ENCODE results near the gene ANKRD9. TPM values are rescaled to one million over a fixed set of nuclear protein-coding genes. Genes with fewer than 3 reads are reported as not detected.

Gene ANKRD9
- polyA plus RNA-seq, 6 donors from 2014 or later = 0.08 to 0.49 (median 0.17) TPM; not detected in 1

DNA sequence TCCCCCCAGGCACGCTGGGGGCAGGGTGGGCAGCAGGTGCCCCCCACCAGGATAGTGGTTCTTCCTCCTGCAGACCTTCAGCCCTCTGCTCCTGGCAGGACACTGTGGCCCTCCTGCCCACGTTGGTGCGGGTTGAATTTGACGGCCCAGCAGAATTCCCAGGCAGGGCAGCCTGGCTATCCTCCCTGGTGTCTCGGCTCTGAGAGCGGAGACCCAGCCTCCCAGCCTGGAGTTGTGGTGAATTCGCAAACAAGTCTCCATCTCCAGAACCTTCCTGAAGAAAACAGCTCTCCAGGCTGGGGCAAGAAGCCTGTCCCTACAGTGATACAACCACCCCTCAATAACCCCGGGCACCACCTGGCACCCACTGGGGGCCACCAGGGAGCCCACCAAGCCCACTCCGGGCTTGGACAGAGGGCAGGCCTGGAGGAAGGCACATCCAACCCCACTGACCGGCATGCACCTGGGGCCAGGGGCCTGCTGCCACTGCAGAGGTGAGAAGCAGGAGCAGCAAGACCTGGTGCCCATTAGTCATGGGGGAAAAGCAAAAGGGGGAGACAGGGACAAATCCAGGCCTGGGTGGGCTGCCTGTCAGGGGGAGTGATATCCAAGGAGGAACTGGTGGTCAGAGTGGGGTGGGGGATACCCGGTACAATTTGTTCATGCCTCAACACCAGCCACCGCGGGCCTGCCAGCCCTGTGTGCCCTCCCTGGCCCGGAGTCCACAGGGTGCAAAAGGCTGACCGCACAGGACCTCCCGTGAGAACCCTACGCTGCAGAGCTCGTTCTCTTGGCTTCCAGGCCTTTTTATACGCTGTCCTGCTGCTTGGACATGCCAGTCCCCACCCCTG is 3.6 kb downstream of the ANKRD9 start:
- peaks cover 0 to 4% (median 3%) of the 10 kb centered on the region in 7 donors for H3K9me3 Mint-ChIP-seq
- no peak overlapping the region for H3K27ac Mint-ChIP-seq
- no peaks in the 10 kb centered on the region for H3K27me3 Mint-ChIP-seq
- H3K4me3 Mint-ChIP-seq = no peak overlapping the region
- ATAC-seq (ENCODE audit: low read depth in 2 of 2) = no peak
- peaks cover 12 to 21% (median 14%) of the 10 kb centered on the region in 3 donors for H3K4me1 Mint-ChIP-seq
- no peaks in the 10 kb centered on the region for H3K36me3 Mint-ChIP-seq
- DNase-seq = no peak

DNA sequence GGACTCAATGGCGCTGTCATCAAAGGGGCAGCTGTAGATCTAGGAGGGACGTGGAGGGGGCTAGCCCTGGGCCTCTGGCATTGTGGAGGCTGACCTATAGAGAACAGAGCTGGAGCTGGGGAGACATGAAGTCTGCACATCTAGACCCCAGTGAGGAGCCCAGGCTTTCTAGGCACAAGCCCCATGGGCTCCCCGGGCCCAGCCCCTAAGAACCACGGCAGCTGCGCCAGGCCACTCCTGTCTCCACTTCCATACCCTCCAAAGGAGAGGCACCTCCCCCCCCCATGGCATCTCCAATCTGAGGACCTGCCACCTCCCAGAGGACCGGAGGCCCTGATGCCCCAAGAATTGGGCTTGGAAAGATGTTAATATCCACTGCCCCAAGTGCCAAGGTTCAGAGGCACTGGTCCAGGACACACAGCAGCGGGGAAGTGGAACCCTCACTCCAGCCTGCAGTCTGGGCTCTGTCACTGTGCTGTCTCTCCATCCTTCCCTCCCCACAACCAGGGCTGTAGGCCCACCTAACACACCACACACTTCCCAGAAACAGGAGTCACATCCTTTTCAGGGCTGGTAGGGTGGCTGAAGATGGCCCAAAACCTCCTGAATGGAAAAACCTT is 4.5 kb downstream of the ANKRD9 start:
- no peaks in the 10 kb centered on the region for H3K36me3 Mint-ChIP-seq
- no peaks in the 10 kb centered on the region for H3K27me3 Mint-ChIP-seq
- H3K9me3 Mint-ChIP-seq = peaks cover 0 to 4% (median 3%) of the 10 kb centered on the region in 7 donors
- H3K27ac Mint-ChIP-seq = peak overlapping the region in 1 of 6 donors; percentile 81
- peaks cover 4 to 12% (median 5%) of the 10 kb centered on the region in 3 donors for H3K4me1 Mint-ChIP-seq
- no peak for DNase-seq
- no peak for ATAC-seq (ENCODE audit: low read depth in 2 of 2)
- peak overlapping the region in 1 of 8 donors; percentile 24 for H3K4me3 Mint-ChIP-seq

DNA sequence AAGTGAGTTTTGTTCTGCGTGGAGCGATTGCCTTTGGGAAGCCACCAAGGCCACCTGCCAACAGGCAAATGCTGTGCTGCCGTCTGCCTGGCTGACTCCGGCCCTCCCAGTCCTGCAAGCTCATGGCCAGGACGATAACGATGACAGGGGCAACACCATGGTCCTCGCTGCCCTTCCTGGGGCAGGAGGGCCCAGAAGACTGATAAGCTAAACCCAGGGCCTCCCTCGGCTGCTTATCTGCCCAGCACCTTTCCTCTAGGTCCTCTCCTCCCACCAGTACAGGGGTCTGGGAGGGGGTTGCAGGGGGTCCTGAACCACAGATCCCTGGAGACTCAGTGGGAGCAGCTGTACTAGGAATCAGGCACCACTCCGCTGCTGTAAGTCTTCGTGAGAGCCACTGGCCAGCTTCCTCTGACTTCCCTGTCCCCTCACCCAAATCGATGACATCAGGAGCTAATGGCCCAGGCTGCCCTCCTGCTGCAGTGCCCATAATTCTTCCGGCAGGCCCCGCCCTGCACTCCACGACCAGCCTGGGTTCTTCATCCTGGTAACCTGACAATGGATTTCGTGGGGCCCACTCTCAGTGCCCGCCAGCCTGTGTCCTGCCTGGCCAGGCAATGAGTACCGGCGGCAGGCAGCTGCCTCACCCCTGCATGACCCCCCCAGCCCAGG is 5.1 kb downstream of the ANKRD9 start:
- peaks cover 0 to 4% (median 3%) of the 10 kb centered on the region in 7 donors for H3K9me3 Mint-ChIP-seq
- peak overlapping the region in 1 of 6 donors; percentile 42 for H3K27ac Mint-ChIP-seq
- DNase-seq = no peak
- H3K4me1 Mint-ChIP-seq = peaks cover 4 to 11% (median 5%) of the 10 kb centered on the region in 3 donors
- H3K27me3 Mint-ChIP-seq = no peaks in the 10 kb centered on the region
- no peak for ATAC-seq (ENCODE audit: low read depth in 2 of 2)
- no peaks in the 10 kb centered on the region for H3K36me3 Mint-ChIP-seq
- peak overlapping the region in 1 of 8 donors; percentile 27 for H3K4me3 Mint-ChIP-seq

DNA sequence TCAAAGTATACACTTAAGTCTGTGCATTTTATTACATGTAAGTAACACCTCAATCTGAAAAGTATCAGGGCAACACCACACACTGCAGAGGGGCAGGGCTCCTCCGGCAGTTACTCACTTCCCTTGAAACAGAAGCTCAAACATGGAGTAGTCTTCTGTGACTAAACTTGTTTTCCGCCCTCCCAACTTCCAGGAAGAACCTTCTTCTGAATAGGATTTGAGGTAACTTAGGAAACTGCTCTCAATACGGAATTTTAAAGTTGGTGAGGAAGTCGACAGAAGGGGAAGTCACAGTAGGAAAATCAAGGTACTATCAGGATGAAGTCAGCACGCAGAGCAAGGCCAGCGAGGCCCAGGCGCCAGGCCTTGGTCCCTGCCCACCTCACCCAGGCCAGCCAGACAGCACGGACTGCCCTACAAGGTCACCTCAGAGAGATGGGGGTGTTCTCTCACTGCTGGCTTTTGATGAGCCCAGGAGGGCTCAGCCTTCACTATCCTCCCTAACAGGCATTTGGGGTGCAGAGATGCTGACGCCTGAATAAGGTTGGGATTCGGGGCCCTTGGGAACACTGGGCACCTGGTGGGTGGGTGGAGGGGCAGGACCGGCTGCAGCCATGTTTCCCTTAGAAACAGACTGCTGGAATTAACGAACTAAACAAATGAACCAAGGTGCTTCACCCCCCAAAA is 5.8 kb downstream of the ANKRD9 start:
- DNase-seq (no peak), ATAC-seq (ENCODE audit: low read depth in 2 of 2) (no peak)
- peak overlapping the region in 1 of 8 donors; percentile 27 for H3K4me3 Mint-ChIP-seq
- peaks cover 0 to 4% (median 3%) of the 10 kb centered on the region in 7 donors for H3K9me3 Mint-ChIP-seq
- H3K27ac Mint-ChIP-seq = peak overlapping the region in 2 of 6 donors; percentile 54 to 65
- peaks cover 0 to 4% of the 10 kb centered on the region in 2 donors for H3K36me3 Mint-ChIP-seq
- H3K4me1 Mint-ChIP-seq = peaks cover 4 to 10% (median 5%) of the 10 kb centered on the region in 3 donors
- no peaks in the 10 kb centered on the region for H3K27me3 Mint-ChIP-seq

DNA sequence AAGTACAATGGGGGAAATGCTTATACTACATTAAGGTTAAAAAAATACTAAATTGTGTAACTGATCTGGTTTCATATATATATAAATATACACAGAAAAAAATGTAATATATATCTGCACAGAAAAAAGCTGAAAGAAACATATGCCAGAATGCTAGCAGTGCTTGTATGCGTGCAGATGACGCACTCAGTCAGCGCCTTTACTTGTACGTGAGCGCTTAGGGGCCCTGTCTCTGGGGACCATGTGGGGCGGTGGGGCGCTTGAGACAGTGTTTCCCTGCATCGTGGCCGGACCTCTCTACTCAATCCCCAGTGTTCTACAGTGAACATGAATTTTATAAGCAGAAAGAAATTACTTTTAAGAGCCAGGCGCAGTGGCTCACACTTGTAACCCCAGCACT is 7.0 kb downstream of the ANKRD9 start:
- H3K27ac Mint-ChIP-seq = no peak overlapping the region
- DNase-seq (no peak), ATAC-seq (ENCODE audit: low read depth in 2 of 2) (no peak)
- H3K27me3 Mint-ChIP-seq = no peaks in the 10 kb centered on the region
- peaks cover 0 to 8% of the 10 kb centered on the region in 2 donors for H3K36me3 Mint-ChIP-seq
- H3K9me3 Mint-ChIP-seq = no peaks in the 10 kb centered on the region
- peaks cover 0 to 5% (median 4%) of the 10 kb centered on the region in 3 donors for H3K4me1 Mint-ChIP-seq
- no peak overlapping the region for H3K4me3 Mint-ChIP-seq

DNA sequence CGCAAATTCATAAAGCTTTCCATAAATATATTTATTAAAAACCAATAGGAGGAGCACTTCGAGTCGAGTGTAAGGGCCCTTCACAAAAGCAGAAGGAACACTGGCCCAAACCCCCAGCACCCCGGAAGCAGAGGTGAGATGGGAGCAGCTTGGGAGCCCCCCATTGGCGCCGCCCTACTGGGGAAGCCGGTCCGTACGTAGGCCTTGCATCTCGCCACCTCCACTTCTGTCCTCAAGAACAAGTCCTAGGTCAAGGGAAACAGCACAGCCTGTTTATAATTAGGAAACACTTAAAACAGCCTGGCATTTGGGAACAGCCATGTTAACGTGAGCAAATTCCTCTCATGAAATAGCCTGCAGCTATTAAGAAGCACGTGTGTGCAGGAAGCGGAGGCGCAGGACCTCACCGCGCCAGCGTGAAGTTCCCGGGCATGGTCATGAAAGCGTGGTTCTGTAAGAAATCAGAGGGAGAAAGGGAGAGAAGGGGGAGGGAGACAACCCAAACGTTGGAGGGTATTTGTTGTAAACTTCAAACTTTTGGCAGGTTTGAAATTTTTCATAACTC is 7.7 kb downstream of the ANKRD9 start:
- Mint-ChIP-seq H3K27ac (no peak overlapping the region), H3K36me3 (peaks cover 0 to 8% of the 10 kb centered on the region in 2 donors), H3K27me3 (no peaks in the 10 kb centered on the region), H3K9me3 (no peaks in the 10 kb centered on the region), H3K4me3 (no peak overlapping the region), H3K4me1 (peaks cover 0 to 5% (median 4%) of the 10 kb centered on the region in 3 donors)
- ATAC-seq (ENCODE audit: low read depth in 2 of 2) (no peak), DNase-seq (no peak)

DNA sequence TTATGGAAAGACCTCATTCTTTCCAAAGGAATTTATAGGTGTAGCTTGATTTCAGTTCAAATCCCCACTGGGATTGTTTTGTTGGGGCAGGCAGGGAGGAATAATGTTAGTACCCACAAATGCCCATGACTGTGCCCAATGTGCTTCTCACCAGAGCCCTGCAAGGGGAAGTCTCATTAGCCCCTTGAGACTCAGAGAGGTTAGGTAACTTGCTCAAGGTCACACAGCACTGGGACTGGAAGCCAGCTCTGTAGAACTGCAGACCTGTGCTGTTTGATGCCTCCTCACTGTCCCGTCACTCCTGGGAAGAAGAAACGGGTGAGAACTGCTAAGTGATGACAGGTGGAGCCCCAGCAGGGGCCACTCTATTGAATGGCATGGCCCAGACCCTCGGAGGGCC is 8.9 kb downstream of the ANKRD9 start:
- no peaks in the 10 kb centered on the region for H3K27me3 Mint-ChIP-seq
- peaks cover 0 to 13% of the 10 kb centered on the region in 2 donors for H3K36me3 Mint-ChIP-seq
- no peak for ATAC-seq (ENCODE audit: low read depth in 2 of 2)
- peaks cover 0 to 4% (median 2%) of the 10 kb centered on the region in 3 donors for H3K4me1 Mint-ChIP-seq
- H3K9me3 Mint-ChIP-seq = no peaks in the 10 kb centered on the region
- no peak overlapping the region for H3K27ac Mint-ChIP-seq
- no peak for DNase-seq
- no peak overlapping the region for H3K4me3 Mint-ChIP-seq

DNA sequence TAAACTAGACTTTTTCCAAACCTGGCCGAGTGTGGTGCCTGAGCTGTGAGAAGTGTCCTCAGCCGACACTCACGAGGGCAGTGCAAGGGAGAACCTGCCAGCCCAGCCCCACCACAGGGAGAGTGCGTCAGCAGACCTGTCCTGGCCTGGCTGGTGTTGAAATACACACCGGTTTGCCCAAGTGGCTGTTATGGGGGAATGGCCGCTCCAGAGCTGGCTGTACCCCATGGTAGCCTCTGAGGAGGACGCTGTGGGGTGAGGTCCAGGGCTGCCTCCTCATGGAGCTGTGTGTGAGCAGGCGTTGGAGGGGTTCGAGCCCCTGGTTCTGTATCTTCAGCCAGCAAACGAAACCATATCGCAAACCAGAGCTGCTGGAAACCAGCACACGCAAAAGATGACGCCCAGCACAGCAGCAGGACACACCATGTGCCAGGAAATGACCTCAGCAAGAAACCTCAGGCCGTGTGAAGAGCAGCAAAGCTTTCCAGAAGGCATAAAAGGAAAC is 9.4 kb downstream of the ANKRD9 start:
- peaks cover 0 to 15% of the 10 kb centered on the region in 2 donors for H3K36me3 Mint-ChIP-seq
- H3K9me3 Mint-ChIP-seq = no peaks in the 10 kb centered on the region
- H3K4me3 Mint-ChIP-seq = no peak overlapping the region
- H3K27ac Mint-ChIP-seq = no peak overlapping the region
- H3K27me3 Mint-ChIP-seq = no peaks in the 10 kb centered on the region
- ATAC-seq (ENCODE audit: low read depth in 2 of 2) = no peak
- H3K4me1 Mint-ChIP-seq = peaks cover 0 to 4% (median 0%) of the 10 kb centered on the region in 3 donors
- no peak for DNase-seq

DNA sequence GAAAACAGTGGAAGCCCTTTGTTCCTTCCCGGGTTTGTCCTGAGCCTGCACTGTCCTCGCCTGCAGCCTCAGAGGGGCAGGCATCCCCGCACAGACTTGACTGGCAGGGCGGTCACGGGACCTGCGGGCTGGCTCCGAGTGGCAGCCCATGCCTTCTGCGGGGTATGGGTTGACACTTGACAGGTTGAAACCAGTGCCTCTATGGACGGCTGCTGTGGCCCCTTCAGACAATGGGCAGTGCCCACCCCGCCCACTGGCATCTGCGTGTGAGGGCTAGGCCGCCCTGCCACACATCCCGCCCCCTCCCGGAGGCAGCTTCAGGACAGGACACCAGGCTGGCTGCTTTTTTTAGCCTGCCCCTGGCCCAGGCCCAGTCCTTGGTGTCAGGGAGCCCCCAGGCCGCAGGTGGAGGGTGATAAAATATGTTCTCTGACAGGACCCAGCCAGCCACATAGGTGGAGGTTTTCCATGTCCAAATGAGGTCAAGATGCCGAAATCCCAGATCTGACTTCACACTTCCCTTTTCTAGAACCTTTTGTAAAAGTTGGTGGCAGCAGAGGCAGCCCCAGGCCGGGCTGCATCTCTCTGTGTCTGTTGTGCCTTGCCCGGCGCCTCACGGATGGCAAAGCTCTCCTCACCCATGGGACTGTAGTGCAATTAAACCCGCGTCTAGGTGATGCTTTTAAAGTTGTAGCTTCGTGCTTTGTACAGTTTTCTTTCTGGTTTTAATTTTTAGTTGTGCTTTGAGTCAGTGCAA is 10.0 kb downstream of the ANKRD9 start:
- peak overlapping the region in 1 of 6 donors; percentile 58 for H3K27ac Mint-ChIP-seq
- DNase-seq (no peak), ATAC-seq (ENCODE audit: low read depth in 2 of 2) (no peak)
- H3K4me1 Mint-ChIP-seq = peaks cover 0 to 4% (median 0%) of the 10 kb centered on the region in 3 donors
- no peaks in the 10 kb centered on the region for H3K27me3 Mint-ChIP-seq
- peaks cover 0 to 15% of the 10 kb centered on the region in 2 donors for H3K36me3 Mint-ChIP-seq
- no peak overlapping the region for H3K4me3 Mint-ChIP-seq
- H3K9me3 Mint-ChIP-seq = no peaks in the 10 kb centered on the region

DNA sequence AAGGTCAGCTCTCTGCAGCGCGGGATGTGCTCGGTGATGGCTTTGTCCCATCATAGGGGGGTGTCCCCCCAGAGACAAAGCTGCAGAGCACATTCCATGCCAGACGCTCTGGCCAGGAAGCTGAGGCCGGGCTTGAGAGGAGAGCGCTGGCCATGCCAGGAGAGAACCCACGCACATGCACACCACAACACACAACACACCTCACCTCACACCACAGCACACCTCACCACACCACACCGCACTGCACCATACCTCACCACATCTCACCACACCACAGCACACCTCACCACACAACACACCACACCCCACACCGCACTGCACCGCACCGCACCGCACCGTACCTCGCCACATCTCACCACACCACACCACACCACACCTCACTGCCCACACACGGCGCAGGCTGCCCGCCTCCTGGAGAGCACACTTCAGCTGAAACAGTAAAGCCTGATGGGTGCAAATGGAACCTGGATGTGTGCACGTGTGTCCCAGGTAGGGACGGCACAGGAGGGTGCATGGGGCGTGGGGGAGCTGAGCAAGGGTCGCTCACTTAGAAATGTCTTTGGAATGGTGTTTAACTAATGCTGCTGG is 10.8 kb downstream of the ANKRD9 start:
- Mint-ChIP-seq H3K27me3 (no peaks in the 10 kb centered on the region), H3K27ac (peak overlapping the region in 1 of 6 donors; percentile 58), H3K36me3 (peaks cover 0 to 15% of the 10 kb centered on the region in 2 donors), H3K4me3 (no peak overlapping the region), H3K4me1 (peaks cover 0 to 4% (median 0%) of the 10 kb centered on the region in 3 donors), H3K9me3 (no peaks in the 10 kb centered on the region)
- DNase-seq (no peak), ATAC-seq (ENCODE audit: low read depth in 2 of 2) (no peak)

DNA sequence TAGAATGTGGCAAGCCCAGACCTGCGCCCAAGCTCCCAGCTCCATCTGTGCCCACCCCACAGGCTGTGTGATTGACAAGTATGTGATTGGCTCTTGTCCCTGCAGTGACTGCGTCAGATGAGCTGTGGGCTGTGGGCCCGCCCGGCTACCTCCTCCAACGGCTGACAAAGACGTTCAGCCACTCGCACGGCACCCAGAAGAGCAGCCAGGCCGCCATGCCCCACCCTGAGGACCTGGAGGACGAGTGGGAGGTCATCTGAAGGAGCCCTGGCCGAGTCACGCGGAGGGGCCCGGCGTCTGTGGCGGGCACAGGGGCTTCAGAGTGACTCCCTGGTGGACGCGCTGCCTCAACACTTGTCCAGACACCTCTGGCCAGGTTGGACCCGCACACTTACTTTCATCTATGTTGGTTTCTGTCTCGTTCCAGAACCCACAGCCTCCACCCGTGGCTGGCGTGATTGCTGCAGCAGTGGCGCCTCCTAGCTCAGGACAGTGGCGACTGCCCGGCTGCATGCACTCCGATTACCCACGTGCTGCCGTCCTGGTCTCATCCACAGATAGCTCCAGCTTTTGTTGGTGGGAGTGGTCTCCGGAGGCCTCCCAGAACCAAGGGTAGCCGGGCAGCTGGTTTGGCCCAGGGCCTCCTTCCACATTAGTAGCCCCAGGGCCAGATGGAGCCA is 11.4 kb downstream of the ANKRD9 start:
- no peaks in the 10 kb centered on the region for H3K9me3 Mint-ChIP-seq

More for the DNA sequence above, 11.4 kb downstream of the ANKRD9 start:
- DNase-seq (no peak), ATAC-seq (ENCODE audit: low read depth in 2 of 2) (no peak)
- no peak overlapping the region for H3K27ac Mint-ChIP-seq
- H3K4me3 Mint-ChIP-seq = no peak overlapping the region
- H3K27me3 Mint-ChIP-seq = no peaks in the 10 kb centered on the region
- peaks cover 0 to 15% of the 10 kb centered on the region in 2 donors for H3K36me3 Mint-ChIP-seq
- H3K4me1 Mint-ChIP-seq = peaks cover 0 to 4% (median 0%) of the 10 kb centered on the region in 3 donors
